CD4-positive, alpha-beta memory T cell (primary cell): ENCODE data around the gene USP24. TPM values are rescaled to one million over a fixed set of nuclear protein-coding genes. Genes with fewer than 3 reads are reported as not detected.

ENCODE experiments used
- CTCF ChIA-PET: fragments of 350-600 bp; sonication (Branson Sonifier 250); formaldehyde crosslinking; loops from one replicate; lab custom pipeline; 2021; ENCODE audit warnings: inconsistent platforms; ENCODE audit not compliant: partially characterized antibody; lab: Charles Lee
- POLR2A ChIA-PET: fragments of 350-600 bp; sonication (Branson Sonifier 250); formaldehyde crosslinking; loops from one replicate; lab custom pipeline; 2021; ENCODE audit not compliant: partially characterized antibody; lab: Charles Lee
- DNase-seq, 5 donors: peaks; one replicate each; pipeline versions ENCODE4 v3.0.0 to v3.0.0-alpha.2; 2020 to 2022; ENCODE audit warnings: mixed read lengths in 1 of 5
- H3K27ac ChIP-seq: one replicate; pipeline ENCODE4 v1.7.0; 2013; ENCODE audit warnings: low read depth, low read length
- H3K27me3 ChIP-seq: 2 replicates; pipeline ENCODE4 v1.7.0; 2013; ENCODE audit warnings: mild to moderate bottlenecking, low read length, moderate library complexity; ENCODE audit not compliant: insufficient read depth
- H3K36me3 ChIP-seq: 2 replicates; pipeline ENCODE4 v1.7.0; 2013; ENCODE audit warnings: mild to moderate bottlenecking, low read length, moderate library complexity; ENCODE audit not compliant: insufficient read depth
- H3K4me1 ChIP-seq: 2 replicates; pipeline ENCODE4 v1.7.0; 2013; ENCODE audit warnings: mild to moderate bottlenecking, low read length, moderate library complexity; ENCODE audit not compliant: insufficient read depth
- H3K4me3 ChIP-seq, 2 donors: one replicate each; pipeline ENCODE4 v1.7.0; 2013; ENCODE audit warnings: low read length in 2 of 2, mild to moderate bottlenecking in 1 of 2
- H3K9me3 ChIP-seq, 2 donors: one replicate each; pipeline ENCODE4 v1.7.0; 2013; ENCODE audit warnings: low read length in 2 of 2, control low read depth in 1 of 2; ENCODE audit not compliant: control insufficient read depth in 1 of 2
- H3K27ac Mint-ChIP-seq, 7 donors: one replicate each; pipeline ENCODE4 v1.8.0; 2020 to 2021; ENCODE audit warnings: mixed read lengths in 7 of 7, mild to moderate bottlenecking in 6 of 7, inconsistent platforms in 3 of 7, moderate library complexity in 3 of 7
- H3K27me3 Mint-ChIP-seq, 2 donors: one replicate each; pipeline ENCODE4 v1.8.0; 2020 to 2021; ENCODE audit warnings: mixed read lengths in 2 of 2
- H3K36me3 Mint-ChIP-seq, 2 donors: one replicate each; pipeline ENCODE4 v1.8.0; 2020 to 2021; ENCODE audit warnings: mixed read lengths in 2 of 2, inconsistent platforms in 1 of 2, mild to moderate bottlenecking in 1 of 2
- H3K4me1 Mint-ChIP-seq, 4 donors: one replicate each; pipeline ENCODE4 v1.8.0; 2020 to 2021; ENCODE audit warnings: mixed read lengths in 4 of 4, mild to moderate bottlenecking in 1 of 4
- H3K4me3 Mint-ChIP-seq, 8 donors: one replicate each; pipeline ENCODE4 v1.8.0; 2020 to 2021; ENCODE audit warnings: mixed read lengths in 8 of 8, mild to moderate bottlenecking in 7 of 8, moderate library complexity in 6 of 8, inconsistent platforms in 3 of 8
- H3K9me3 Mint-ChIP-seq, 8 donors: one replicate each; pipeline ENCODE4 v1.8.0; 2020 to 2021; ENCODE audit warnings: mixed read lengths in 8 of 8, mild to moderate bottlenecking in 5 of 8, inconsistent platforms in 3 of 8, moderate library complexity in 1 of 8
- intact Hi-C: fragments of 100-400 bp; cut with micrococcal nuclease; formaldehyde crosslinking; loops from one replicate; pipeline ENCODE4 v1.15.1; 2023
- microRNA-seq: library from miRNA; unstranded; fragments of <30 nt; microRNA quantifications from one replicate; pipeline ENCODE4 v1.2.0, GENCODE V29; 2021; ENCODE audit warnings: borderline replicate concordance, borderline number of aligned reads, borderline microRNAs expressed, mixed read lengths
- polyA plus RNA-seq, 2 donors: library from polyadenylated mRNA; unstranded; fragments of 300-500 nt; fragmentation: Illumina TruSeq; gene quantifications; one replicate each; pipeline ENCODE4 v1.2.3, GENCODE V29; 2021
- total RNA-seq, 2 experiments: library from RNA; stranded (reverse); gene quantifications; one replicate each; pipeline ENCODE4 v1.2.3, GENCODE V29; 2021

Gene USP24
- total and polyA plus RNA-seq, 4 experiments from 2014 or later, result 1.6 to 74.2 (median 42.1) TPM

DNA sequence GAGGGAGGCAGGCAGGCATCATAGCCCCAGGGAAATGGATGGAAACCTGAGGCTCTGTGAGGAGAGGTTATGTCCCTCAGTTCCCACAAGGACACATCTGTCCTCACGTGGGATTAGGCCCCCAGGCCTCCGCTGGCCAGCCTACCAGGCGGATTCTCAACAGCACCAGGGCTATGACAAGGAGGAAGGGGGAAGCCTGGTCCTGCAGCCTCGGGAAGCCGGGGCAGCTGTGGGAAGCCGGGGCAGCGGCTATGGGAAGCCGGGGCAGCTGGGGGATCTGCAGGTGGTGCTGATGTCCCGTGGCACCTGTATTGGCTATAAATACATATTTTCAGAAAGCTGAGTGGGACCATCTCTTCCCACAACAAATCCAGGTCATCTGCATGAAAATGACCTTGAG, 196.8 kb downstream of the USP24 start:
- H3K4me1 Mint-ChIP-seq, result no peaks in the 10 kb centered on the region
- H3K4me3 Mint-ChIP-seq, result no peak overlapping the region
- ChIA-PET CTCF (no interaction called here), POLR2A (no interaction called here)
- Histone ChIP-seq H3K9me3 (no peaks in the 10 kb centered on the region), H3K36me3 (no peaks in the 10 kb centered on the region), H3K27ac (no peak overlapping the region), H3K4me1 (no peaks in the 10 kb centered on the region), H3K27me3 (no peaks in the 10 kb centered on the region), H3K4me3 (no peak overlapping the region)
- H3K9me3 Mint-ChIP-seq, result no peaks in the 10 kb centered on the region
- DNase-seq, result no peak
- peaks cover 14 to 26% of the 10 kb centered on the region in 2 donors for H3K27me3 Mint-ChIP-seq
- no peak overlapping the region for H3K27ac Mint-ChIP-seq
- H3K36me3 Mint-ChIP-seq, result no peaks in the 10 kb centered on the region
- intact Hi-C loops, result no loop called here

Small RNAs within 50 kb of the gene (microRNA-seq; reads per million reads assigned to microRNA genes)
- not detected for gene MIR4422

Other genes starting within 250 kb of the USP24 start
- not detected for gene TMEM61, start 234.7 kb downstream of the USP24 start, total RNA-seq
- not detected for gene TMEM61, start 234.7 kb downstream of the USP24 start, polyA plus RNA-seq
- gene BSND, start 216.4 kb downstream of the USP24 start, total RNA-seq, result not detected
- not detected for gene BSND, start 216.4 kb downstream of the USP24 start, polyA plus RNA-seq
- not detected for gene PCSK9, start 175.8 kb downstream of the USP24 start, total RNA-seq
- not detected for gene PCSK9, start 175.8 kb downstream of the USP24 start, polyA plus RNA-seq